GM23338 (cell line): Measurements from ENCODE around the gene NLGN1. TPM values are rescaled to one million over a fixed set of nuclear protein-coding genes. Genes with fewer than 3 reads are reported as not detected.

Source experiments
- ATAC-seq: fragments of 200-7000 bp; cut with Tn5 transposase; 3 replicates; pipeline ENCODE4 v1.9.1; 2020
- DNase-seq: peaks from one replicate; pipeline ENCODE4 v3.0.0-alpha.2; 2015; ENCODE audit warnings: low spot score
- H2AFZ ChIP-seq: fragments of 200-600 bp; sonication (generic); 2 replicates; pipeline ENCODE4 v1.8.0; 2016; ENCODE audit warnings: antibody characterized with exemption, mild to moderate bottlenecking, moderate library complexity
- H3F3A ChIP-seq: fragments of 200-600 bp; sonication (generic); replicated peaks from 2 replicates; pipeline ENCODE4 v1.8.0; 2017; ENCODE audit warnings: antibody characterized with exemption, mixed run types, low read depth
- H3K27ac ChIP-seq: fragments of 200-600 bp; sonication (generic); 2 replicates; pipeline ENCODE4 v1.6.1; 2016; ENCODE audit warnings: low read depth
- H3K27me3 ChIP-seq: fragments of 200-600 bp; sonication (generic); 2 replicates; pipeline ENCODE4 v1.8.0; 2016; ENCODE audit warnings: mild to moderate bottlenecking, mixed run types, moderate library complexity; ENCODE audit not compliant: insufficient read depth
- H3K36me3 ChIP-seq: fragments of 200-600 bp; sonication (generic); 2 replicates; pipeline ENCODE4 v1.8.0; 2016; ENCODE audit warnings: mild to moderate bottlenecking; ENCODE audit not compliant: insufficient read depth
- H3K4me1 ChIP-seq: fragments of 200-600 bp; sonication (generic); 2 replicates; pipeline ENCODE4 v1.8.0; 2016; ENCODE audit warnings: mild to moderate bottlenecking, moderate library complexity; ENCODE audit not compliant: insufficient read depth
- H3K4me2 ChIP-seq: fragments of 200-600 bp; sonication (generic); 2 replicates; pipeline ENCODE4 v1.7.1; 2017; ENCODE audit warnings: mixed run types
- H3K4me3 ChIP-seq: fragments of 200-600 bp; sonication (generic); 2 replicates; pipeline ENCODE4 v1.6.1; 2016; ENCODE audit warnings: mixed run types
- H3K79me2 ChIP-seq: fragments of 200-600 bp; sonication (generic); replicated peaks from 2 replicates; pipeline ENCODE4 v1.8.0; 2017; ENCODE audit warnings: mild to moderate bottlenecking; ENCODE audit not compliant: insufficient read depth
- H3K9me2 ChIP-seq: fragments of 200-600 bp; sonication (generic); 2 replicates; pipeline ENCODE4 v1.8.0; 2017; ENCODE audit not compliant: insufficient read depth
- H4K20me1 ChIP-seq: fragments of 200-600 bp; sonication (generic); replicated peaks from 2 replicates; pipeline ENCODE4 v1.8.0; 2017; ENCODE audit warnings: mild to moderate bottlenecking; ENCODE audit not compliant: insufficient read depth
- H3K27ac Mint-ChIP-seq: 2 replicates; pipeline ENCODE4 v1.8.0; 2020; ENCODE audit warnings: inconsistent platforms, mild to moderate bottlenecking, moderate library complexity, mixed read lengths
- H3K27me3 Mint-ChIP-seq: 3 replicates; pipeline ENCODE4 v1.8.0; 2022; ENCODE audit warnings: low read depth, mild to moderate bottlenecking, moderate library complexity, mixed read lengths, inconsistent platforms; ENCODE audit not compliant: insufficient read depth, poor library complexity
- H3K36me3 Mint-ChIP-seq: 3 replicates; pipeline ENCODE4 v1.8.0; 2021; ENCODE audit warnings: low read depth, mild to moderate bottlenecking, inconsistent platforms, moderate library complexity, mixed read lengths
- H3K4me1 Mint-ChIP-seq: 3 replicates; pipeline ENCODE4 v1.8.0; 2020; ENCODE audit warnings: mild to moderate bottlenecking, inconsistent platforms, mixed read lengths
- H3K4me3 Mint-ChIP-seq: 3 replicates; pipeline ENCODE4 v1.8.0; 2021; ENCODE audit warnings: moderate library complexity, mild to moderate bottlenecking, inconsistent platforms, mixed read lengths
- H3K9me3 Mint-ChIP-seq: 3 replicates; pipeline ENCODE4 v1.8.0; 2020; ENCODE audit warnings: moderate library complexity, mild to moderate bottlenecking, inconsistent platforms, mixed read lengths
- CREB1 ChIP-seq: fragments of 250-450 bp; sonication (Bioruptor Pico); IDR thresholded peaks from 2 replicates; pipeline ENCODE4 v1.5.0; 2020; ENCODE audit warnings: low read depth, mild to moderate bottlenecking, moderate library complexity
- ETS1 ChIP-seq: IDR thresholded peaks from 2 replicates; pipeline ENCODE4 v1.6.1; 2016; ENCODE audit warnings: antibody characterized with exemption
- EZH2phosphoT487 ChIP-seq: fragments of 200-600 bp; sonication (generic); IDR thresholded peaks from one replicate; pipeline ENCODE4 v1.8.1; 2018; ENCODE audit warnings: antibody characterized with exemption; ENCODE audit not compliant: unreplicated experiment
- JUNB ChIP-seq: IDR thresholded peaks from one replicate; pipeline ENCODE4 v1.6.1; 2016; ENCODE audit warnings: antibody characterized with exemption; ENCODE audit not compliant: unreplicated experiment
- NANOG ChIP-seq: IDR thresholded peaks from 2 replicates; pipeline ENCODE4 v1.6.1; 2016; ENCODE audit warnings: antibody characterized with exemption, borderline replicate concordance
- POLR2AphosphoS5 ChIP-seq: IDR thresholded peaks from 2 replicates; pipeline ENCODE4 v1.6.1; 2016; ENCODE audit warnings: antibody characterized with exemption, low read depth
- ZNF331 ChIP-seq: fragments of 250-450 bp; sonication (Bioruptor Pico); IDR thresholded peaks from 2 replicates; pipeline ENCODE4 v1.5.0; 2020; ENCODE audit warnings: low read depth, mild to moderate bottlenecking, moderate library complexity
- ZNF462 ChIP-seq: fragments of 250-450 bp; sonication (Bioruptor Pico); IDR thresholded peaks from 2 replicates; pipeline ENCODE4 v1.5.0; 2020; ENCODE audit warnings: mild to moderate bottlenecking, moderate library complexity
- polyA plus RNA-seq: library from polyadenylated mRNA; unstranded; fragments of >200 nt; fragmentation: Nextera tagmentation; extraction: Ambion mirVana; gene quantifications from 2 replicates; pipeline ENCODE4 v1.2.1, GENCODE V29; 2016
- total RNA-seq: library from RNA; depleted of rRNA; stranded (reverse); fragments of >200 nt; shearing (Covaris generic); gene quantifications from 2 replicates; pipeline ENCODE4 v1.2.3, GENCODE V29; 2014

NLGN1 gene
- total and polyA plus RNA-seq, 2 experiments from 2014 or later, result 6.5 to 18.6 TPM

GRCh38 chr3:174156200-174156599 lies 758.7 kb downstream of the NLGN1 start (continued):
- no peak for TF ChIP-seq ZNF462 (CRISPR knock-in tag)

DNA sequence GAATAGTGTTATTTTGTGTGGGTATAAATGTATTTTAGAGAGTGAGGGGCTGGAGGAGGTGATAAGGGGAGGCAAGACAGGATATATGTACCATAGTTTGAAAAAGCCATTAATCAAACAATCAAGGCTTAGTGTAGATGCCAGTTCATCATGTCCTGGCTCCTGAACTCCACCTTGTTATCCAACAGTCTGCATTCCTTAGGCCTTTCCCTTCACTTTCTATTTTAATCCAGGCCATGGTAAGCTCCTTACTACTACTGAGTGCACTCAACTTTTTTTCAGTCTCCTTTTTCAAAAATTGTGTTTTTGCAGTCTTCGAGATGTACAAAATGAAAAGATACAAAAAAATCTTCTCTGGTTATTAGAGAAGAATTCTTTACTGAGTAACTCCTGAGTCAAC lies 761.1 kb downstream of the NLGN1 start:
- Mint-ChIP-seq H3K27ac (no peak overlapping the region), H3K36me3 (peaks cover 9% of the 10 kb centered on the region; the same call in 2 of the 3 replicates), H3K27me3 (no peaks in the 10 kb centered on the region), H3K4me3 (no peak overlapping the region), H3K4me1 (peaks cover 16% of the 10 kb centered on the region), H3K9me3 (peaks cover 9% of the 10 kb centered on the region; the same call in 2 of the 3 replicates)
- no peaks in the 10 kb centered on the region for H3F3A ChIP-seq
- TF ChIP-seq EZH2phosphoT487 (no peak), POLR2AphosphoS5 (no peak), ZNF462 (CRISPR knock-in tag) (no peak), CREB1 (CRISPR knock-in tag) (no peak), NANOG (no peak), ETS1 (no peak), JUNB (no peak), ZNF331 (CRISPR knock-in tag) (no peak)
- no peaks in the 10 kb centered on the region for H3K36me3 ChIP-seq
- peak; percentile 33; the same call in 1 of the 3 replicates for ATAC-seq
- no peak overlapping the region for H3K27ac ChIP-seq
- H3K4me1 ChIP-seq, result peaks cover 6% of the 10 kb centered on the region
- no peaks in the 10 kb centered on the region for H4K20me1 ChIP-seq
- no peak overlapping the region for H3K4me3 ChIP-seq
- no peak overlapping the region for H3K4me2 ChIP-seq
- H2AFZ ChIP-seq, result no peak overlapping the region
- DNase-seq, result peak; percentile 5
- H3K79me2 ChIP-seq, result no peaks in the 10 kb centered on the region
- no peaks in the 10 kb centered on the region for H3K9me2 ChIP-seq
- no peaks in the 10 kb centered on the region for H3K27me3 ChIP-seq
